ENCODE results near the gene EDN1. TPM values are rescaled to one million over a fixed set of nuclear protein-coding genes. Genes with fewer than 3 reads are reported as not detected.
"Not testable (repeated sequence)": the region's sequence is repeated elsewhere in the genome, so short reads cannot be mapped to it uniquely, and the experiment has no call there.

The EDN1 gene
- total and polyA plus RNA-seq, 5 donors: 1.3 to 5.8 (median 2.2) TPM

DNA sequence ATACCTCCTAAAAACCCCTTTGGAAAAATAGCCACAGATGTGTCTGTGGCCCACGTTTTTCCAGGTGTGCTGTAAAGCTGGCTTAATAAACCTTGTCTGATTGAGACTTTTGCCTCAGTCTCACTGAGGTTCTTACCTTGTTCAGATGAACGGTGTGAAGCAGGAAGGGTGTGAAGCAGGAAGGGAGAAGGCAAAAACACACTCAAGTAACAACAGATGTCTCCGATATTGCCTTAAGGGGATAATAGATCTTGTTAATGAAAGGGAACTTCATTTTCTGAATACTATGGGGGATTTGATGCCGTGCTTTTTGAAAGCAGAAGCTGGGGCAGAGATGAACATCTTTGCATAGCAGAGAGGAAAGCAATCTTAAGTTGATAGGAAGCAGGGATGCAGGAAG is 37.8 kb downstream of the EDN1 start:
- WGBS: 69% methylated on average over 4 of the region's 4 CpGs
- H3K27me3 ChIP-seq (ENCODE audit: control insufficient read depth, insufficient read depth): no peaks in the 10 kb centered on the region
- intact Hi-C loops (cut with DNase I): no loop called here
- no peak for ATAC-seq
- no peak overlapping the region for H3K27ac ChIP-seq (ENCODE audit: low read length)
- peaks cover 3% of the 10 kb centered on the region for H3K4me1 ChIP-seq (ENCODE audit: control insufficient read depth, insufficient read depth, low read length)
- H3K9me3 ChIP-seq (ENCODE audit: control insufficient read depth, low read length): no peaks in the 10 kb centered on the region
- DNase-seq: no peak
- no peak overlapping the region for H3K4me3 ChIP-seq (ENCODE audit: low read length)

DNA sequence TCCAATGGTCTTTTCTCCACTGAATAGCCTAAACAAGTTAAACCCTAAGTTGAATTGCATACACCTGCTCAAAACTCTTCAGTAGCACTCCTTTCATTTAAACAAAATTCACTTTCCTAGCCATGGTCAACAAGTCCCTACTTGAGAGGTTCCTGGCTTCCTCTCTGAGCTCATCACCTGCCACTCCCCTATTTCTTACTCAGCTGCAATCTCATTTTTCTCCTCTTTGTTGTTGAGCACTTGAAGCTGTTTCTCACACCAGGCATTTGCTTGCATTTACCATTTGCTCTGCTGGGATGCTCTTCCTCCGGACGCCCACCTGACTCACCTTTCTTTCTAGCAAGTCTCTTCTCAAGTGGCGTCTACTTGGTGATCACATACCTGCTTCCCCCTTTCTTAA is 38.5 kb downstream of the EDN1 start:
- ATAC-seq: no peak
- H3K4me1 ChIP-seq (ENCODE audit: control insufficient read depth, insufficient read depth, low read length): peaks cover 3% of the 10 kb centered on the region
- H3K27ac ChIP-seq (ENCODE audit: low read length): no peak overlapping the region
- no peak for DNase-seq
- no peaks in the 10 kb centered on the region for H3K9me3 ChIP-seq (ENCODE audit: control insufficient read depth, low read length)
- over 99% methylated on average over 3 of the region's 3 CpGs for WGBS
- intact Hi-C loops (cut with DNase I): no loop called here
- H3K4me3 ChIP-seq (ENCODE audit: low read length): no peak overlapping the region
- no peaks in the 10 kb centered on the region for H3K27me3 ChIP-seq (ENCODE audit: control insufficient read depth, insufficient read depth)

DNA sequence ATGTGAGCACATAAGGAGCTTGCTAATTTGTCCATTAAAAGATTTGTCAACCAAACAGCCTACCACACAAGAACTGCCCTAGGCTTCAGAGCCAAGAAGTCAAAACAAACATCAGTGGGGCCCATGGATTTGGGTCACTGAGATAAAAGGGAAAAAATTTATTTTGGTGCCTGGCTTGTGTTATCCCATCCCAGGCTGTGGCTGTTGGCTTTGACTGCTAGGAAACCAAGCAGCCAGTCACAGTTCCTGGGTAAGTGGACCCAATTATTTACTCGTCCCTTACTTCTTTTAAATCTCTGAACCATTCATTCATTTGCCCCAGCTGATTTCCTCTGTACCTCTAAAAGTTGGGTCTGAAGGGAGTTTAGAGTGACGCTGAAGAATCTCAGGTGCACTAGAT is 41.3 kb downstream of the EDN1 start:
- DNase-seq: no peak
- Histone ChIP-seq H3K4me3 (ENCODE audit: low read length) (no peak overlapping the region), H3K9me3 (ENCODE audit: control insufficient read depth, low read length) (no peaks in the 10 kb centered on the region), H3K4me1 (ENCODE audit: control insufficient read depth, insufficient read depth, low read length) (peaks cover 3% of the 10 kb centered on the region), H3K27ac (ENCODE audit: low read length) (no peak overlapping the region), H3K27me3 (ENCODE audit: control insufficient read depth, insufficient read depth) (no peaks in the 10 kb centered on the region)
- intact Hi-C loops (cut with DNase I): no loop called here
- ATAC-seq: peak; percentile 20 to 61
- 68% methylated on average over 2 of the region's 2 CpGs for WGBS

DNA sequence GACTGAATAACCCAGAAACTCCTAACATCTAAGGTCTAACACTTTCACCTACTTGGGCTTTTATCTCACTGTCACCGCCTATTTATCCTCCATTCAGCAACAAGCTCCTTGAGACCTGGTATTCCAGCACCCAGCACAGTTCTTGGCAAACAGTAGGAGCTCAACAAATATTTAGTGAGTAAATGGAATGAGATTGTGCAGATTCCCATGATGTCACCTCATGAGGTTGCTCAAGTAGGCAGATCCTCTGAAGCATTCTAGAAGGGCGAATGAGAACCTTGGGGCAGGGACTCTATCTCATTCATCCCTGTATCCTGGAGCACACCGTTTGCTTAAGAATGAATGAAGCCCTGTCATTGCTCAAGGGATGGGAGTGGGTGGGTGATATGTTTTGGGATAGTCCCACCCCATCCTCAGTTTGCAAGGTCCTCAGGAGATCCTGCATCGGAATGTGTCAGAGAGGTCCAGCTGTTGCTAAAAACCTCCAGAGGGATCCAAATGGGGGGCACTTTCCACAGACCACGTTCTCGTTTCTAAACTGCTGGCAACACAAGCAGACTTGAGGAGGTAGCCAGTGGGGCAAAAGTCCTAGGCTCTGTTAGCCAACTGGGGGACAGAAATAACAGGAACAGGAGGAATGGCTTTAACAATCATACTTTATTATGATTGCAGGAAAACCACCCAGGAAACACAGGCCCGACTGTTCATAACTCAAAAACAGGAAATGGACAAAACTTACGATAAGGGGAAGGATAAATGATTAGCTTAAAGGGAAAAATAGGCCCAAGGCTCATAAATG is 42.0 kb downstream of the EDN1 start:
- H3K27ac ChIP-seq (ENCODE audit: low read length): peak overlapping the region; percentile 3
- 54% methylated on average over 8 of the region's 8 CpGs for WGBS

DNA sequence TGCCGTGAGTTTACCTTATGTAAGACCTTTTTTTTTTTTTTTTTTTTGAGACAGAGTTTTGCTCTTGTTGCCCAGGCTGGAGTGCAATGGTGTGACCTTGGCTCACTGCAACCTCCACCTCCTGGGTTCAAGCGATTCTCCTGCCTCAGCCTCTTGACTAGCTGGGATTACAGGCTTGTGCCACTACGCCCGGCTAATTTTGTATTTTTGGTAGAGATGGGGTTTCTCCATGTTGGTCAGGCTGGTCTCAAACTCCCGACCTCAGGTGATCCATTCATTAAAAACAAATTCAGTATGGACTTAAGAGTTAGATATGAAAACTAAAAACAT is 42.6 kb downstream of the EDN1 start:
- ATAC-seq; H3K4me3 ChIP-seq (ENCODE audit: low read length); H3K27me3 ChIP-seq (ENCODE audit: control insufficient read depth, insufficient read depth); DNase-seq; H3K4me1 ChIP-seq (ENCODE audit: control insufficient read depth, insufficient read depth, low read length); intact Hi-C loops (cut with DNase I); H3K27ac ChIP-seq (ENCODE audit: low read length); H3K9me3 ChIP-seq (ENCODE audit: control insufficient read depth, low read length): not testable (repeated sequence)
- 85% methylated on average over 5 of the region's 5 CpGs for WGBS

More for the DNA sequence above, 42.0 kb downstream of the EDN1 start:
- ATAC-seq (peak; percentile 65), DNase-seq (no peak)
- intact Hi-C loops (cut with DNase I): no loop called here
- H3K4me3 ChIP-seq (ENCODE audit: low read length): no peak overlapping the region
- no peaks in the 10 kb centered on the region for H3K27me3 ChIP-seq (ENCODE audit: control insufficient read depth, insufficient read depth)
- no peaks in the 10 kb centered on the region for H3K9me3 ChIP-seq (ENCODE audit: control insufficient read depth, low read length)
- peaks cover 3% of the 10 kb centered on the region for H3K4me1 ChIP-seq (ENCODE audit: control insufficient read depth, insufficient read depth, low read length)

DNA sequence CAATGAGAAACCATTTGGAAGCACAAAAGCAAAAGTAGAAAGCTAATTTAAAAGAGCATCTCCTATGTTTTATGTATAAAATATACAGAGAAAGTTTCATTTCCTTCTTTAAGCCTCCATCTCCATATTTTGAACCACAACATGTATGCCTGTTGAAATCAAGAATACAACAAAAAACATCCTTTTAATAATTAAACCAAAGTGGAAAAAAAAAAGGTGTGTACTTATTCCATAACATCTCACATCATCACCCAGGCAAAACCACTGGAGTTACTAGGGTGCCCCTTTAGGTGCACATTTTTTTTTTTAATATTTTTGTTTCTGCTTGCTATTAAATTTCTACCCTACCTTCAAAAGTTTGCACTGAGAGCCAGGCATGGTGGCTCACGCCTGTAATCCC is 43.0 kb downstream of the EDN1 start:
- Histone ChIP-seq H3K9me3 (ENCODE audit: control insufficient read depth, low read length) (no peaks in the 10 kb centered on the region), H3K27me3 (ENCODE audit: control insufficient read depth, insufficient read depth) (no peaks in the 10 kb centered on the region), H3K4me3 (ENCODE audit: low read length) (no peak overlapping the region), H3K27ac (ENCODE audit: low read length) (no peak overlapping the region), H3K4me1 (ENCODE audit: control insufficient read depth, insufficient read depth, low read length) (peaks cover 3% of the 10 kb centered on the region)
- no peak for ATAC-seq
- WGBS: 97% methylated on average over 1 of the region's 1 CpG
- no peak for DNase-seq
- intact Hi-C loops (cut with DNase I): no loop called here

DNA sequence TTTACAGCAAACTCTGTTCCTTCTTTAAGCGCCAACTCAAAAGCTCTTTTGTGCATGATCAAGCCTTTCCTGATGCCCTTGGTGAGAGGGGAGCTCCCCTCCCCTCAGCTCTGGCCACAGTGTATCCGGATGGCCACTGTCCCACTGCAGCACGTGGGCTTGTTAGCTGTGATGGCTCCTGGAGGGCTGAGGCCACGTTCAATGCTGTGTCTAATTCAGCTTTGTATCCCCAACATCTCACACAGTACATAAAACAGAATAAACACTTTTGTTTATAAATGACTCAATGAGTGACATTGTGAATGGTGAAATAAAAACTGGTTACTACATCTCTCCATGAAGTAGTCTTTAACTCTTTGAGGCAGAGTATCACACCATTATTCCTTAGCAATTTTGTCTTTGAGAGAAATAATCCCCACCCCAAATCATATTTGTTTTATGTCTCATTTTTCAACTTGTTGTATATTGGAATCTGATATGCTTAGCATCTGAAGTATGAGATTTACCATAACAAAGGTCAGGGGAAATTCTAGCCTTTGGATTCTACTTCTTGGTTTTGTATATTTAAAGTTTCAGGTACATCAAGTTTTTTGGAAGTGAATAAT is 44.5 kb downstream of the EDN1 start:
- intact Hi-C loops (cut with DNase I): no loop called here
- WGBS: 87% methylated on average over 4 of the region's 4 CpGs

DNA sequence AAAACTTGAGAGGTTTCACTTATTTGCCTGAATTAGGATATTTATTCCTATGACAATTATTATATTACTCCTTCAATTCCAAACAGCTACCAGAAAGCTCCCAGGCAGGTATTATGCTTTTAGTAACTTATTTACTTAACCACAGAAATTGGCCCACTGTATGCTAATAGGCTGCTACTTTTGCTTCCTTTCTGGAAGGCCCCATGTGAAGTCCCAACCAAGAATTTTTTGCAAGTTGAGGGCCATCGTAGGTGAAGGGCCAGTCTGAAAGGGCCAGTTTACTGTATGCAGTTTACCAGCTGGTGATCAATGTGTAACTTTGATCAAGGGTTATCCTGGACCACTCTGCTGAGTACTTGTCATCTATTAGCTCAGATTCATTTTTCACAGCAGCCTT is 45.0 kb downstream of the EDN1 start:
- DNase-seq (no peak), ATAC-seq (no peak)
- Histone ChIP-seq H3K9me3 (ENCODE audit: control insufficient read depth, low read length) (no peaks in the 10 kb centered on the region), H3K27ac (ENCODE audit: low read length) (no peak overlapping the region), H3K4me1 (ENCODE audit: control insufficient read depth, insufficient read depth, low read length) (peaks cover 3% of the 10 kb centered on the region), H3K27me3 (ENCODE audit: control insufficient read depth, insufficient read depth) (no peaks in the 10 kb centered on the region), H3K4me3 (ENCODE audit: low read length) (no peak overlapping the region)
- 92% methylated on average over 1 of the region's 1 CpG for WGBS
- intact Hi-C loops (cut with DNase I): no loop called here

More for the DNA sequence above, 44.5 kb downstream of the EDN1 start:
- no peaks in the 10 kb centered on the region for H3K9me3 ChIP-seq (ENCODE audit: control insufficient read depth, low read length)
- peaks cover 3% of the 10 kb centered on the region for H3K4me1 ChIP-seq (ENCODE audit: control insufficient read depth, insufficient read depth, low read length)
- H3K4me3 ChIP-seq (ENCODE audit: low read length): no peak overlapping the region
- no peak overlapping the region for H3K27ac ChIP-seq (ENCODE audit: low read length)
- no peak for ATAC-seq
- DNase-seq: no peak
- no peaks in the 10 kb centered on the region for H3K27me3 ChIP-seq (ENCODE audit: control insufficient read depth, insufficient read depth)

DNA sequence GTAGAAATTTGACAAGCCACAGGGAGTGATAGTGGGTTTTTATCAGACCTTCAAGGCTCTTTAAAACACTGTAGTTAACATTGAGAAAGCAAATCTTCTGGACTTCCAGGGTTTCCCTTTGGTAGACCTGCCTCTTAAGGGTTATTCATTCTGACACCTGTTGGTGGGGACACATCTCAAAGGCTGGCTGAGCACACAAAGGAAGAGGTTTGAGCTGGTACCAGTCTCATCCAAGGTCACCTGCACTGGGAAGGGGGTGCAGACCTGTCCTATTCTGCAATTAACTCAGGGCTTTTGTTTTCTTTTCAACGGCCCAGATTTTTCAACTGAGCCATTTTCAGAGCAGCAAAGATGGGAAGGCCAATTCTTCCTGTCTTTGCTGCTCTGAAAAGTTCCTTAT is 45.6 kb downstream of the EDN1 start:
- H3K27ac ChIP-seq (ENCODE audit: low read length): no peak overlapping the region
- H3K4me1 ChIP-seq (ENCODE audit: control insufficient read depth, insufficient read depth, low read length): peaks cover 3% of the 10 kb centered on the region
- H3K9me3 ChIP-seq (ENCODE audit: control insufficient read depth, low read length): no peaks in the 10 kb centered on the region
- no peak overlapping the region for H3K4me3 ChIP-seq (ENCODE audit: low read length)
- no peak for DNase-seq
- H3K27me3 ChIP-seq (ENCODE audit: control insufficient read depth, insufficient read depth): no peaks in the 10 kb centered on the region
- 66% methylated on average over 1 of the region's 1 CpG for WGBS
- intact Hi-C loops (cut with DNase I): no loop called here
- no peak for ATAC-seq

DNA sequence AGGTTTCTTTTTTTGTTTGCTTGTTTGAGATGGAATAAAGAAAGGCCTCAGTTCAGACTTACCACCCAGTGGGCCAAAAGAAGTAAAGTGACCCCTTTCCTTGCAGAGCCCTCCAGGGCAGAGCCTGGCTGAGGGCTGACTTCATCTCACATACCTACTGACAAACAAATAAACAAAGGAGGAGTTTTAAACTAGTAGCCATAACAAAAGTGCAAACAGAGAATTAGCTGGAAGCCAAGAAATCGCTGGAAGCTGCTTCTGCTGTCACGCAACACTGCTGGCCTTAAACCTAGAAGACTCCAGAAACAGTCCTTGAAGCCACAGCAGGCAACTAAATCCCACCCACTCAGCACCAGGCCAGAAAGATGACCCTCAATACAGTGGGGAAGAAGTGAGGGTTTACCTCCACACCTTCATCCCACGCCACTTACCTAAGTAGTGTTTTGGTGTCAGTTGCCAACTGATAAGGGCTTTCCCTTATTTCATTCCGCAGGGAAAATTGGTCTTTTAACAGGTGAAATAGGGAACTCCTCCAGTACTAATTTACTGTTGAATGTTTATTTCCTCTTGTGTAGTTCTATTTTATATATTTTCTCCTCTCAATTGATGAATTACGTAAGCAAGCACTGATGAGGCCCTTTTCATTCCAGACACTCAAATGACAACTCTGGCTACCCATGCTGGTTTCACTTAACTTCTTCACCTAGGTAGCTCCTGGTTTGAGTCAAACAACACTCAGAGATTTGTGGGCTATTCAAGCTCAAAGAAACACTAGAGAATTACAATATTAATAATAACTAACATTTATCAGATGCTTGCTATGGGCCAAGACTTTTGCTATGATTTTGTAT is 46.2 kb downstream of the EDN1 start:
- intact Hi-C loops (cut with DNase I): no loop called here
- Histone ChIP-seq H3K4me1 (ENCODE audit: control insufficient read depth, insufficient read depth, low read length) (peaks cover 3% of the 10 kb centered on the region), H3K27me3 (ENCODE audit: control insufficient read depth, insufficient read depth) (no peaks in the 10 kb centered on the region), H3K9me3 (ENCODE audit: control insufficient read depth, low read length) (no peaks in the 10 kb centered on the region), H3K4me3 (ENCODE audit: low read length) (no peak overlapping the region), H3K27ac (ENCODE audit: low read length) (no peak overlapping the region)
- WGBS: 82% methylated on average over 5 of the region's 5 CpGs
- ATAC-seq (no peak), DNase-seq (no peak)

DNA sequence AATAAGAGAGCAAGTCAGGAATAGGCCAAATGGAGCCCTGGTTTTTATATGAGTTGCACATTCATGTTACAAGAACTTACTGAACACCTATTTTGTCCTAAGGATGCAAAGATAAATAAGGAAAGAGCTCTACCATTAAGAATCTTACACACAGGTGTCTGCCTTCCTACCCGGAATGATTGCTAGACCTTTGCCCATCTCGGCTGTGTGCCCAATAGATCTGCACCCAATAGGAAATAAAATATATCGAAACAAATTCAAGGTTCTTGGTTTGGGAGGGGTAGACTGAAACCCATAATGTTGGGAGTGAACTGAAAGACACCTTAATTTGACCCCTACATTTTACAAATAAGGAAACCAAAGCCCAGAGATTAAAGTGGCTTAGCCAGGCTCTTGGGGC is 48.9 kb downstream of the EDN1 start:
- Histone ChIP-seq H3K4me3 (ENCODE audit: low read length) (no peak overlapping the region), H3K27ac (ENCODE audit: low read length) (no peak overlapping the region), H3K4me1 (ENCODE audit: control insufficient read depth, insufficient read depth, low read length) (no peaks in the 10 kb centered on the region), H3K27me3 (ENCODE audit: control insufficient read depth, insufficient read depth) (no peaks in the 10 kb centered on the region), H3K9me3 (ENCODE audit: control insufficient read depth, low read length) (no peaks in the 10 kb centered on the region)
- 94% methylated on average over 3 of the region's 3 CpGs for WGBS
- DNase-seq (no peak), ATAC-seq (no peak)
- intact Hi-C loops (cut with DNase I): no loop called here

All from right cardiac atrium (tissue), 5 donors.